Colon (tissue), 2 donors: ENCODE measurements around the gene FOCAD.
"Not testable (repeated sequence)": the region's sequence is repeated elsewhere in the genome, so short reads cannot be mapped to it uniquely, and the experiment has no call there.

Experiments
- FAIRE-seq: peaks from 2 replicates; lab custom pipeline; 2012; peaks lifted over from hg19 to GRCh38; lab: Jason Lieb, UNC
- donor health status: control.
- donor health status: control.

FOCAD gene, protein sequence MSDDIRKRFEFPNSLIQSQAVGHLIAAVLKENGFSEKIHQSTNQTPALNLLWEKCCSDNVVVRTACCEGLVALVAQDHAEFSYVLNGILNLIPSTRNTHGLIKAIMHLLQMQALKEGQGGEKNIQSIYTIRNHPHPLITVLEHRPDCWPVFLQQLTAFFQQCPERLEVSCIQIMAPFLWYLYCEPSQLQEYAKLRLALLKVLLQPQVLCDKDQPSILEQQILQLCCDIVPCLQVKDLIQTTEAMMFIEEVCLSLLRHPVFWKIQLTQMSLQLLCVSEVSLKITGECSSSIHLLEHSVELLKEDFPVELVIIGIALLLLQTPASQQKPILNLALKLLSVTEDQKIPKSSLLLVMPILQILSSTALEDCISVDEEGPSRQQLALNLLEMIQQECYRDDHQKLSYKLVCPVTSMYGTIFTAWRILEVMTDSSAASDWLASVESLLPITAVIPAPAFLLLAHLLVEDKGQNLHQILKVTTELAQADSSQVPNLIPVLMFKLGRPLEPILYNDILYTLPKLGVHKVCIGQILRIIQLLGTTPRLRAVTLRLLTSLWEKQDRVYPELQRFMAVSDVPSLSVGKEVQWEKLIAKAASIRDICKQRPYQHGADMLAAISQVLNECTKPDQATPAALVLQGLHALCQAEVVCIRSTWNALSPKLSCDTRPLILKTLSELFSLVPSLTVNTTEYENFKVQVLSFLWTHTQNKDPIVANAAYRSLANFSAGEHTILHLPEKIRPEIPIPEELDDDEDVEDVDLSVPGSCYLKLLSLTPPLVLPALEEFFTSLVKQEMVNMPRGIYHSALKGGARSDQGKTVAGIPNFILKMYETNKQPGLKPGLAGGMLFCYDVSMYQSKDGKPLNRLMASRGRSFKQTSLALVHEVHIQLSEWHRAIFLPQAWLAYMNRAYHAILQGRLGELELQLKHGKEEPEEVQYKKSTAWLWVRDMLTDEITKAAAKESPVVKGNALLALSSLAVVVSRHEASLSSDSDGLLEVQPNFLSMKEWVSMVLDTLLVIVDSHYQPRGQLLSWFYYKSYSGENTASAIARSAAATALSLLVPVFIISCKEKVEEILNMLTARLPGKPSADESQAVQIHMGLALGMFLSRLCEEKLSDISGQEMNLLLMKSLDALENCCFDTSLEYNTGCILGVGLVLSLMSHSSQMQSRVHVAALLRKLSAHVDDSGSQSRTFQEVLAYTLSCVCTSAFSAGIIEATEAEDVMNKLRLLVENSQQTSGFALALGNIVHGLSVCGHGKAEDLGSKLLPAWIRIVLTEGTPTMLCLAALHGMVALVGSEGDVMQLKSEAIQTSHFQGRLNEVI (N-terminal part only)

DNA sequence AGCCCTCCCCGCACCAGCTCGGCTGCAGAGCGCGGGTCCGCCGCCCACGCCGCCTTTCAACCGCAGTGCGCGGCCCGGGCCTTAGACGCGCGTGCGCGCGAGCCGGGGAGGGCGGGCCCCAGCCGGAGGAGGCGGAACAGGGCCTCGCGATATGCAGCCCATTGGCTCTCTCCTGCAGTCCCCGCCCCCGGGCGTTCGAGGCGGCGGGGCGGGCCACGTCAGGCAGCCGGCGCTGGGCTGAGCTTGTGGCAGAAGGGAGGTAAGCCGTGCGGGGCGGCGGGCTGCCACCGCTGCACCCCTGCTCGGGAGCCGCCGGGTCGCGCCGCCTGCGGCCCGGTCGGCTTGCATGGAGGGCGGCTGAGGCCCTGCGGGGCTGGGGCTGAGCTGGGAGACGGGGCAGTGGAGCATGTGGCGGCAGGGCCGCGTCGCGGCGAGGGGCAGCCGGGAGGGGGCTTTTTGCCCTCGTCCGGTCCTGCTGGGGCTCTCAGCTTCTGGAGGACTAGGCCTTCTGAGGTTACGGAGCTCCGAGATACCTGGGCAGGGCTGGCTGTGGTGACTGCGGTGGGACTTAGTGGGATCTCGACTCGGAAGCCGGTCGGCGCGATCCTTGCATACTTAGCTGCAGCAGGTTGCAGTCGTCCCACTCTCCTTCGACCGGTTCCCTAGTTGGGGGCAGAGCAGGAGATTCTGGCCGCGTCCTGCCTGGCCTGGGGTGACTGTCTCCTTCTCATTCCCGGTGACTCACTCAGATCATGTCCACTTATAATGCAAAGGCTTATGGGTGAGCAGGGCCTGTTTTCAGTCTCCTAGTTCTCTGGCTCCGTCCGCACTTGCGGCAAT lies at the start of gene FOCAD:
Gene FOCAD (plus strand): TSS at position 225 of the 840 bp plus-strand sequence. CDS start 31,095 bp downstream, outside the sequence.
- FAIRE-seq: no peak

- FAIRE-seq: no peak
Measured at GRCh38 chr9:20634895-20635294, 49.2 kb upstream of the FOCAD start.

DNA sequence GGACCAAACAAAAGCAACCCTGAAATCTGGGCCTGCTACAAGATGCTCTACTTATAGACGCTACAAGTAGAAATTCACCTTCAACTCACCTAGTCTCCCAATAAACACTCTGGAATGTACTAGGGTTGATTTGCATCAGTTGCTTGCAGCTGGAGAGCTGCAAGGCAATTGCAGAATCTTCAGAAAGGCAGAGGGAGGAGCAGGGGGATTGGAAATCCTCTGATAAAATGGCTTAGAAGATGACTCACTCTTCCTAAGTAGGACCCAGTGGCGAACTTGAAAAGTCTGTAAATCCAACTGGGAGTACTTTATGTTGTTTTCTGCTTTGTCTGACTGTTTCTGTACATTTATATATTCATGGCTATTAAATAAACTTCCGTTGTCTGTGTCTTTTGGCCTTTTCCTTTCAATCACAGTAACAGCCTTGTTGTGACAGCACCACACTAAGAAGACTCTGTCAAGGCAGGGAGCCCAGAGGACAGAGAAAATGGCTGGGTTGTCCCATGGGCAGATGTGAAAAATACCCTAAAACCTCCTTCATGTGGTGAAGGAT lies 47.1 kb upstream of the FOCAD start:
- FAIRE-seq: no peak

DNA sequence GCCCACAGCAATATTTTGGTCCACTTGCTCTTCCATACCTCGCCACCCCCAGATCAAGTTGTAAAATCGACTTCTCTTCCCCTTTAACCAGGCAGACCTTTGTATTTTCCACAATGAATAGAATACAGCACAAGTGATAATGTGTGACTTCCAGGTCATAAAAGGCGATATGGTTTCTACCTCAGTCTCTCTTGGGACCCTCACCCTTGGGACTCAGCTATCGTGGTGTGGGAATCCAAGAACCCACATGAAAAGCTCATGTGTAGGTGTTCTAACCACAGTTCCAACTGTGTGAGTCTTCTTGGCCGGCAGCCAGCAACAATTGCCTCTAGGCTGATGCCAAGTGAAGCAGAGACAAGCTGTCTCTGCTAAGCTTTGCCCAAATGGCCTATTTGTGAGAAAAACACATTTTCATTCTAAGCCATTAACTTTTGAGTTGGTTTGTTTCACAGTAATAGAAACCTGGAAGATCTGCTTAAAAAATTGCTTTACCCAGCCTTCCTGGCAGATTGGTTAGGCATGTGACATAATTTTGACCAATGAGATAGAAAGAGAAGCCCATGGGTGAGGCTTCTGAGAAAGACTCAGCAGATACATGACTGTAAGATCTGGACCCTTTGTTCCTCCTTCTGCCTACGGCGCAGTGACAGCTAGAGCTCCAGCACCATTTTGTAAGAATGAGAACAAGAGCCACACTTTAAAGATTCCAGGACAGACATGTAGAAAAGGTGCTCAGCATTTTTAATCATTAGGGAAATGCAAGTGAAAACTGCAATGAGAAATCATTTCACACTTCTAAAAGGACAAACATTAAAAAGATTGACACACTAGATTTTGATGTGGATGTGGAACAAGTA lies 43.5 kb upstream of the FOCAD start:
- no peak for FAIRE-seq

DNA sequence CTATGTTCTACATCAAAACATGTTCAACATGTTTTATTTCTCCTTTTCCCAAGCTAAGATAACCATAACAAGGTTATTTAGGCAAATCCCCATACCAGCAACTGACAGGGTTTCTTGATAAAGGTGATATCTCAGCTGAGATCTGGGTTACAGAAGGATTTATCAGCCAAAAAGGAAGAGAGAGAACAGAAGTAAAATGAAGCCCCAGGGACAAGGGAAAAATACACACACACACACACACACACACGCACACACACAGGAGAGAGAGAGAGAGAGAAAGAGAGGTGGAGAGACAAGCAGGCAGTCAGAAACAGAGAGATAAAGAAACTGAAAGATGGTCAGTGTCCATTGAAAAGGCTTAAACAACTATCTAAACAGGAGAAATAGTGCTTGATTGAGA lies 42.0 kb upstream of the FOCAD start:
- FAIRE-seq: no peak

- FAIRE-seq: no peak
Measured at GRCh38 chr9:20643660-20644059, 40.4 kb upstream of the FOCAD start.

DNA sequence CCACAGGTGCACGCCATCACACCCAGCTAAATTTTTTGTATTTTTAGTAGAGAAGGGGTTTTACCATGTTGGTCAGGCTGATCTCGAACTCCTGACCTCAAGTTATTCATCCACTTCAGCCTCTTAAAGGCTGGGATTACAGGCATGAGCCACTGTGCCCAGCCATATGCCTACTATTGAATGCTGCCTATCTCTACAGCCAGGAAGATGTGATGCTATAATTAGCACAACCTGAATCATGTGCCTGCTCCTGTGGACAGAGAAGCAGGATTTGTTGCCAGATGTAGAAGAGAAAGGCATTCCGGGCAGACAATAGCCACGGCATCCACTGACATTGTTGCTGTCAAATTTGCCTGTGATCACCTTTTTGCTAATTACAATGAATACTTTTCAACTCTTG lies 37.4 kb upstream of the FOCAD start:
- FAIRE-seq: no peak

- FAIRE-seq: no peak
Measured at GRCh38 chr9:20649381-20649780, 34.7 kb upstream of the FOCAD start.

DNA sequence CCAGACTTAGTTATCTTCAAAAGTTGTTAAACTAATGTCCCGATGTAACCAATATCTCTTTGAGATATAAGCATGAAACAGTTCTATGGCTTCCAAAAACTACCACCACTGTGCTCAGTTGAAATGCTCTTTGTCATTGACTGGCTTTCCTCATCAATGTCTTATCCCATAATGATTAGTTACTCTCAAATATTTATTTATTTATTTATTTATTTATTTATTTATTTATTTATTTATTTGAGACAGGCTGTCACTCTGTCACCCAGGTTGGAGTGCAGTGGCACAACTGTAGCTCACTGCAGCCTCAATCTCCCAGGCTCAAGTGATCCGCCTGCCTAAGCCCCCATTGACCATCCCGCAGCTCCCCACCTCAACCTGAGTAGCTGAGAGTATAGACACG lies 33.7 kb upstream of the FOCAD start:
- FAIRE-seq: no peak

GRCh38 chr9:20650750-20651299 lies 33.2 kb upstream of the FOCAD start:
- FAIRE-seq: no peak

DNA sequence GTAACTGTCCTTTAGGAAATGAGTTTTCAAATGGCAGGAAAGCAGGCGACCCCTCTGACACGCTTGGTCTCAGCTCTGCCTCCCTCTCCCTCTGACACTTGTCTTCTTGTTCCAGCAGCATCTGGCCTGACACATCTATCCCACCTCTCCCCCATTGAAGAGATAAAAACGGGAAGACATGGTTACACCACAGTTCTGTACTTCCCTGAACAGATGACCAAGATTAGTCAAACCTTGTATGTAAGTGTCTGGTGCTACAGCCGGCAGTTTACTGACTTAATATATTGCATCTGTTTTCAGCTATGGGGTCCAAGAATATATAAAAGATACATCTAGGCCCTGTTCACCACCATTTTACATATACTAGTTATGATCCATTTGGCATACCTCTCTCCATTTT lies 32.1 kb upstream of the FOCAD start:
- FAIRE-seq: no peak

GRCh38 chr9:20658246-20658667 lies 25.8 kb upstream of the FOCAD start:
- FAIRE-seq: not testable (repeated sequence)

DNA sequence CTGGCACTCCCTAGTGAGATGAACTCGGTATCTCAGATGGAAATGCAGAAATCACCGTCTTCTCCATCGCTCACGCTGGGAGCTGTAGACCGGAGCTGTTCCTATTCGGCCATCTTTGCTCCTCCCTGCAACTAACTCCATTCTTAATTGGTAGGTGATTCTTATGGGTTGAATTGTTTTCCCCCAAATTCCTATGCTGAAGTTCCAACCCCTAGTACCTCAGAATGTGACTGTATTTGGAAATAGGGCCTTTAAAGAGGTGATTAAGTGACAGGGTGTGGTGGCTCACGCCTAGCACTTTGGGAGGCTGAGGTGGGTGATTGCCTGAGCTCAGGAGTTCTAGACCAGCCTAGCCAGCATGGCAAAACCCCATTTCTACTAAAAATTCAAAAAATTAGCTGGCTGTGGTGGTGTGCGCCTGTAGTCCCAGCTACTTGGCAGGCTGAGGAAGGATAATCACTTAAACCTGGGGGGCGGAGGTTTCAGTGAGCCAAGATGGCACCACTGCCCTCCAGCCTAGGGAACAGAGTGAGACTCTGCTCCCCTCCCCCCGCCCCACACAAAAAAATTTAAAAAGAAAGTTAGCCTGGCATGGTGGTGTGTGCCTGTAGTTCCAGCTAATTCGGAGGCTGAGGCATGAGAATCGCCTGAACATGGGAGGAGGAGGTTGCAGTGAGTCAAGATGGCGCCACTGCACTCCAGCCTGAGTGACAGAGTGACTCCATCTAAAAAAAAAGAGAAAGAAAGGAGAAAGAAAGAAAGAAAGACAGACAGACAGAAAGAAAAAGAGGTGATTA lies 25.2 kb upstream of the FOCAD start:
- FAIRE-seq: no peak

DNA sequence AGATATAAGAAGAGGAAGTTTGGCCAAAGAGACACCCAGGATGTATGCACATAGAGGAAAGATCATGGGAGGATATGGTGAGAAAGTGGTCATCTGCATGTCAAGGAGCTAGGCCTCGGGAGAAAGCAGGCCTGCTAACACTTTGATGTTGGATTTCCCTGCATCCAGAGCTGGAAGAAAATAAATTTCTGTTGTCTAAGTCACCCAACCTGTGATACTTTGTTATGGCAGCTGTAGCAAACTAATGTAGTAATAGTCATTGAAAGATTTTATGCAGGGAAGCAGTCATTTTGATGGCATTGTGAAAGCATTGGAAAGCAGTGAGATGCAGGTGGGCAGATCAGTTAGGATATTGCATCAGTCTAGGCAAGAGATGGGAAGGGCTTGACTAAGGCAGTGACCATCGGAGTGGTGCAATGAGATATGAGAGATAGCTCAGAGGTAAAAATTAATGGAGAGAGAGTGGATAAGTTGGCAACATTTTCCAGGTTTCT lies 24.5 kb upstream of the FOCAD start:
- FAIRE-seq: no peak

DNA sequence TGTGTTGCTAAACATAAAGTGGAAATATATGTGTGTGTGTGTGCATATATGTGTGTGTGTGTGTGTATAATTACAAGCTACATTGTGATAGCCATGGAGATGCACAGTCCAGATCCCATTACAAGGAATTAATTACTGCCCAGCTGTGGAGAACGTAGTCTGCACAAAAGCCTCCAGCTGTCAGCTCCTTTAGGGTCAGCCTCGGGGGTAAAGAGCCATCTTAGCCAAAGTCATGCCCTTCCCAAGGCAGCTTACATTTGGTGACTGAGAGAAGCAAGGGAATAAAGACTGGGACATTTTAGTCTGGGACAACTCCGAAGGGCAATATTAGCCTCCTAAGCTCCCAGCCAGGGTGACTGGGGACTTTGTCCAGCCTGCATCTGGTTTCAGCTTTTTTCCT lies 21.9 kb upstream of the FOCAD start:
- no peak for FAIRE-seq

DNA sequence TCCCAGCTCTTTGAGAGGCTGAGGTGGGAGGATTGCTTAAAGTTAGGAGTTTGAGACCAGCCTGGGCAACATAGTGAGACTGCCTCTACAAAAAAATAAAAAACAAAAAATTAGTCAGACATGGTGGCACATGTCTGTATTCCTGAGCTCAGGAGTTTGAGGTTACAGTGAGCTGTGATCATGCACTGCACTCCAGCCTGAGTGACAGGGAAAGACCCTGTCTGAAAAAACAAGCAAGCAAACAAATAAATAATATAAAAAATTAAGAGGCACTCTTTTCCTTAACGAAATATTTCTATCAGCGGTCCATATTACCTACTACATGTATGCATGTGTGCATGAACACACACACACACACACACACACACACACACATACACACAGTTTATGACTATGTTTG lies 20.9 kb upstream of the FOCAD start:
- FAIRE-seq: no peak

GRCh38 chr9:20664501-20664900 lies 19.6 kb upstream of the FOCAD start:
- no peak for FAIRE-seq

- no peak for FAIRE-seq
Measured at GRCh38 chr9:20670395-20670794, 13.7 kb upstream of the FOCAD start.

DNA sequence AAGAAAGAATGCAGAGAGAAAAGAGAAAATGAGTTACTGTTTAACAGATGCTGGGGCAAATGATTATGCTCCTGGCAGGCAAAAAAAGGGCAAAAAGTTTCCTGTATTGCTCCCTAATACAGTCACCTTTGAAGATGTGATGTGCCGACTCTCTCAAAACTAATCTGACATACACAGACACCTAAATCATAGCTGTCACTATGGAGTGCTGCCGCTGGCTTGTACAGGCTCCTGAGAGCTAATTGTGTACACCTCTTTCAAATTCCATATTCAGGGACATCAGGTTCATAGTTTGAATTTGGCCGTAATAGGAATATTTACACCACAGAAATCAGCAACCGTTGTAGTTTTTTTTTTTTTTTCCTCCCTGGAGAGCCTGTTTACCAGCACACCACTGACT lies 12.4 kb upstream of the FOCAD start:
- FAIRE-seq: no peak
